Effector memory CD4-positive, alpha-beta T cell (primary cell): ENCODE measurements around the gene VPS4B.
A peak's percentile ranks its signal among the peaks of the same experiment; 100 is the strongest.

Source experiments
- DNase-seq, 3 donors: peaks; one replicate each; pipeline ENCODE4 v3.0.0-alpha.2; 2020
- H3K27ac ChIP-seq: 2 replicates; pipeline ENCODE4 v1.7.0; 2013; ENCODE audit warnings: mild to moderate bottlenecking, low read length, moderate library complexity; ENCODE audit not compliant: insufficient read depth, poor library complexity, severe bottlenecking
- H3K27me3 ChIP-seq: replicated peaks from 2 replicates; pipeline ENCODE4 v1.7.0; 2013; ENCODE audit warnings: mild to moderate bottlenecking, low read length; ENCODE audit not compliant: insufficient read depth, control insufficient read depth, poor library complexity, severe bottlenecking
- H3K36me3 ChIP-seq: 2 replicates; pipeline ENCODE4 v1.7.0; 2013; ENCODE audit warnings: mild to moderate bottlenecking, low read length, moderate library complexity; ENCODE audit not compliant: control insufficient read depth, insufficient read depth
- H3K4me1 ChIP-seq: 2 replicates; pipeline ENCODE4 v1.7.0; 2013; ENCODE audit warnings: low read length, mild to moderate bottlenecking; ENCODE audit not compliant: control insufficient read depth, insufficient read depth, poor library complexity, severe bottlenecking
- H3K4me3 ChIP-seq: 2 replicates; pipeline ENCODE4 v1.7.0; 2013; ENCODE audit warnings: low read length, low read depth, mild to moderate bottlenecking; ENCODE audit not compliant: insufficient read depth, poor library complexity, severe bottlenecking
- H3K9me3 ChIP-seq: 2 replicates; pipeline ENCODE4 v1.7.0; 2013; ENCODE audit warnings: mild to moderate bottlenecking, low read length, moderate library complexity; ENCODE audit not compliant: control insufficient read depth

VPS4B gene

GRCh38 chr18:63451799-63452660 lies 29.8 kb upstream of the VPS4B start:
- Histone ChIP-seq H3K27me3 (no peaks in the 10 kb centered on the region), H3K9me3 (no peaks in the 10 kb centered on the region), H3K4me1 (no peaks in the 10 kb centered on the region), H3K4me3 (no peak overlapping the region), H3K36me3 (no peaks in the 10 kb centered on the region), H3K27ac (no peak overlapping the region)
- no peak for DNase-seq

DNA sequence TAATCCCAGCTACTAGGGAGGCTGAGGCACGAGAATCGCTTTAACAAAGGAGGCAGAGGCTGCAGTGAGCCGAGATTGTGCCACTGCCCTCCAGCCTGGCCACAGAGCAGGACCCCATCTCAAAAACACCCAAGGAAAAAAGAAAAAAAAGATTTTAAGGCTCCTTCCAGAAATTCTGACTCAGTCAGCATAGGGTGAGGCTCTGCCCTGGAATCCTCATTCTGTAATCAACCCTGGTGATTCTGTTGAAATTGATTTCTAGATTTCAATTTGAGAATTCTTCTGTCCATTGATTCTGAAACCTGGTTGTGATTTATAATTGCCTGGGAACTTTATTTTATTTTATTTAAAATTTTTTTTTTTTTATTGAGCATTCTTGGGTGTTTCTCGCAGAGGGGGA lies 27.1 kb upstream of the VPS4B start:
- Histone ChIP-seq H3K36me3 (no peaks in the 10 kb centered on the region), H3K9me3 (no peaks in the 10 kb centered on the region), H3K4me3 (no peak overlapping the region), H3K27me3 (no peaks in the 10 kb centered on the region), H3K27ac (no peak overlapping the region), H3K4me1 (no peaks in the 10 kb centered on the region)
- DNase-seq = no peak

DNA sequence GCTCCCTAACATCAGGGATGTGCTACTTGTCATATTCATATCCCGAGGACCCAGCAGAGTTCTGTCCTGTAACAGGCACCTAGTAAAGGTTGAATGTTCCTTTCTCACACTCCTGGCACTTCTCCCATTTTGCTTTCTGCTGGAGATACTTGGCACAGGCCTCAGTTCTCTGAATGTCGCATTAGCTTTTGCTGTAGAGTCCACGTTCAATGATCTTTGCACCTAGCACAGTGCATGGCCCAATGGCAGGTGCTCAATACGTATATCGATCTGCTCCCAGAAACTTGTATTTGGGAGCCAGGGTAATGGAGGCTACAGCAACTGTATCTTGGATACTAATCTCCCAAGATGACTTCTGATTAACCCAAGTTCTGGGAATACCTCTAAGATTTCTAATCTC lies 24.8 kb upstream of the VPS4B start:
- Histone ChIP-seq H3K9me3 (no peaks in the 10 kb centered on the region), H3K4me1 (no peaks in the 10 kb centered on the region), H3K27ac (no peak overlapping the region), H3K36me3 (no peaks in the 10 kb centered on the region), H3K4me3 (no peak overlapping the region), H3K27me3 (no peaks in the 10 kb centered on the region)
- no peak for DNase-seq

DNA sequence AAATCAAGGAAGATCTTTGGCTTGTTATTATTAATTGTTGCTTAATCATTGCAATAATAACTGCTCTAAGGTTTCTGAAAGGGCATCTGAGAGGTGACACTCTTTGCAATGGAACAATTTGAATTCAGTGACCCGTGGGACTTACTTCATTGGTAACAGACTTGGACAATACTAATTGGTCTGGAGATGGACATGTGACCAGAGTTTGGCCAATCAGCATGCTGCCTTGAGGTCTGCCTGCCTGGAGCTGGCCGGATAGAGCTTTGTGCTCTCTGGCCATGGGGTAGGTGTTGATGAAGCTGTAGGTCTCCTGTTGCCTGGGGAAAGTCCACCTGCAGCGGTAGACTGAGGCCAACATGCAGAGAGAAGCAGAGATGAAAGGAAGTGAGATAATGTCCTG lies 24.0 kb upstream of the VPS4B start:
- no peak for DNase-seq
- Histone ChIP-seq H3K36me3 (no peaks in the 10 kb centered on the region), H3K4me1 (no peaks in the 10 kb centered on the region), H3K9me3 (no peaks in the 10 kb centered on the region), H3K27ac (no peak overlapping the region), H3K4me3 (no peak overlapping the region), H3K27me3 (no peaks in the 10 kb centered on the region)

GRCh38 chr18:63445037-63445436 lies 22.8 kb upstream of the VPS4B start:
- no peak overlapping the region for H3K4me3 ChIP-seq
- H3K9me3 ChIP-seq = no peaks in the 10 kb centered on the region
- H3K27ac ChIP-seq = no peak overlapping the region
- no peak for DNase-seq
- H3K36me3 ChIP-seq = no peaks in the 10 kb centered on the region
- no peaks in the 10 kb centered on the region for H3K27me3 ChIP-seq
- no peaks in the 10 kb centered on the region for H3K4me1 ChIP-seq

DNA sequence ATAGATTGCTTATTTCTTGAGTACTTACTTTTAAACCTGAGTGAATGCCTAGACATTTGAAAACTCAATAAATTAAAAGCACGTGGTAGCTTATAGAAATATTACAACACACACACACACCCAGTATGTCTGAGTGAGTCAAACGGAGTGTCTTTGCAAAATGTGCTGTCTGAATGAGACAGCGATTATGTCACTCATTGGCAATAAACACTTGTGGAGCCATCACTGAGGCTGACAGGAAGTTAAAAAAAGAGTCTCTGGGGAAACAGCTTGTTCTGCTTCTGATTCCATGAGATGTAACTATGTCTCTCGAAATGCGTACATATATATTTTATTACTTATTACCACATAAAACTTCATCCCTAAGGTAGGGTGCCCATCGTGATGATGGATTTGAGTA lies 22.3 kb upstream of the VPS4B start:
- Histone ChIP-seq H3K27me3 (no peaks in the 10 kb centered on the region), H3K36me3 (no peaks in the 10 kb centered on the region), H3K4me3 (no peak overlapping the region), H3K27ac (no peak overlapping the region), H3K9me3 (no peaks in the 10 kb centered on the region), H3K4me1 (no peaks in the 10 kb centered on the region)
- DNase-seq = no peak

GRCh38 chr18:63443829-63444228 lies 21.6 kb upstream of the VPS4B start:
- no peak for DNase-seq
- Histone ChIP-seq H3K4me1 (peaks cover 3% of the 10 kb centered on the region), H3K4me3 (no peak overlapping the region), H3K9me3 (no peaks in the 10 kb centered on the region), H3K27me3 (no peaks in the 10 kb centered on the region), H3K27ac (no peak overlapping the region), H3K36me3 (no peaks in the 10 kb centered on the region)

DNA sequence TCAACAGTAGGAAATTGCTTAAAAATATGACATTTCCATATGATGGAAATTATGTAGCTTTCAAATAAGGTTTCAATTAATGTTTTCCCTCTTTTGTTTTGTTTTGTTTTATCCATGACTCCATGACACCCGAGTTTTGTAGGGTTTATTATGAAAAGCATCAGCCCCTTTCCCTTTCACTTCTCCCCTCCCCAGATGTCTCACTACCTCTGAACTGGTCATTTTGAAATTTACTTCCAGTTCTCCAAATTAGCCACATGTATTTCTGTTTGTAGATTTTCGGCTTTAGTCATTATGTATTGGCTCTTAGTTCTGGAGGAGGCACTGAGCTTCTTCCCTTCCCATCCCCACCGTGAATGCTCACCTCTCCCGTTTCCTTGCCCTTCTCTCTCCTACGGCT lies 18.6 kb upstream of the VPS4B start:
- Histone ChIP-seq H3K9me3 (no peaks in the 10 kb centered on the region), H3K4me3 (no peak overlapping the region), H3K27ac (no peak overlapping the region), H3K36me3 (no peaks in the 10 kb centered on the region), H3K4me1 (peaks cover 3% of the 10 kb centered on the region), H3K27me3 (no peaks in the 10 kb centered on the region)
- DNase-seq = no peak

GRCh38 chr18:63440219-63440618 lies 17.9 kb upstream of the VPS4B start:
- no peak overlapping the region for H3K4me3 ChIP-seq
- peaks cover 3% of the 10 kb centered on the region for H3K4me1 ChIP-seq
- no peaks in the 10 kb centered on the region for H3K36me3 ChIP-seq
- no peaks in the 10 kb centered on the region for H3K9me3 ChIP-seq
- H3K27me3 ChIP-seq = no peaks in the 10 kb centered on the region
- DNase-seq = no peak
- no peak overlapping the region for H3K27ac ChIP-seq

GRCh38 chr18:63439334-63439733 lies 17.1 kb upstream of the VPS4B start:
- H3K4me1 ChIP-seq = peaks cover 3% of the 10 kb centered on the region
- H3K27me3 ChIP-seq = no peaks in the 10 kb centered on the region
- no peaks in the 10 kb centered on the region for H3K36me3 ChIP-seq
- H3K27ac ChIP-seq = no peak overlapping the region
- no peak overlapping the region for H3K4me3 ChIP-seq
- DNase-seq = peak in 2 of 3 donors; percentile 6 to 31
- no peaks in the 10 kb centered on the region for H3K9me3 ChIP-seq
